ENCODE results near the gene BMPER.

Gene BMPER

DNA sequence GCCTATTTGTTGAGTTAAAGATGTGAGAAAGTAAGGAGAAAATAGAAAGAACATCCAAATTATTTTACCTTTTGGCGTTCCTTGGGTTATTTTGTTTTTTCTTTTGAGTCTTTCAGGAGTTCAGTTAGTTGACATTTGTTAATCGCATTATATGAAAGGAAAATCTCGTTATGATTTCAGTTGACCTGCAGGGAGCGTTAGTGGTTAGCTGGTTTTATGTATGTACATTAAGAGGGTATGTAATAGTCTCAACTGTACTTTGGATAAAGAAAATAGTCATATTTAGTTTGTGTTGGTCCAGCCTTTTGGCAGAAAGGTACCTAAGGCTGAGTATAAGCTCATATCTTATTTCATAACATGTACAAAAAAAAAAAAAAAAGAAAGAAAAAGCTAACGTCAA is 4.0 kb downstream of the BMPER start:
- TF ChIP-seq POLR2AphosphoS5 (IDR thresholded peaks at IDR 0.05; ENCODE audit: low read depth, low read length), result no peak
- TF ChIP-seq, protein P1, sequence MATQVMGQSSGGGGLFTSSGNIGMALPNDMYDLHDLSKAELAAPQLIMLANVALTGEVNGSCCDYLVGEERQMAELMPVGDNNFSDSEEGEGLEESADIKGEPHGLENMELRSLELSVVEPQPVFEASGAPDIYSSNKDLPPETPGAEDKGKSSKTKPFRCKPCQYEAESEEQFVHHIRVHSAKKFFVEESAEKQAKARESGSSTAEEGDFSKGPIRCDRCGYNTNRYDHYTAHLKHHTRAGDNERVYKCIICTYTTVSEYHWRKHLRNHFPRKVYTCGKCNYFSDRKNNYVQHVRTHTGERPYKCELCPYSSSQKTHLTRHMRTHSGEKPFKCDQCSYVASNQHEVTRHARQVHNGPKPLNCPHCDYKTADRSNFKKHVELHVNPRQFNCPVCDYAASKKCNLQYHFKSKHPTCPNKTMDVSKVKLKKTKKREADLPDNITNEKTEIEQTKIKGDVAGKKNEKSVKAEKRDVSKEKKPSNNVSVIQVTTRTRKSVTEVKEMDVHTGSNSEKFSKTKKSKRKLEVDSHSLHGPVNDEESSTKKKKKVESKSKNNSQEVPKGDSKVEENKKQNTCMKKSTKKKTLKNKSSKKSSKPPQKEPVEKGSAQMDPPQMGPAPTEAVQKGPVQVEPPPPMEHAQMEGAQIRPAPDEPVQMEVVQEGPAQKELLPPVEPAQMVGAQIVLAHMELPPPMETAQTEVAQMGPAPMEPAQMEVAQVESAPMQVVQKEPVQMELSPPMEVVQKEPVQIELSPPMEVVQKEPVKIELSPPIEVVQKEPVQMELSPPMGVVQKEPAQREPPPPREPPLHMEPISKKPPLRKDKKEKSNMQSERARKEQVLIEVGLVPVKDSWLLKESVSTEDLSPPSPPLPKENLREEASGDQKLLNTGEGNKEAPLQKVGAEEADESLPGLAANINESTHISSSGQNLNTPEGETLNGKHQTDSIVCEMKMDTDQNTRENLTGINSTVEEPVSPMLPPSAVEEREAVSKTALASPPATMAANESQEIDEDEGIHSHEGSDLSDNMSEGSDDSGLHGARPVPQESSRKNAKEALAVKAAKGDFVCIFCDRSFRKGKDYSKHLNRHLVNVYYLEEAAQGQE (IDR thresholded peaks at IDR 0.05; ENCODE audit: insufficient read depth in 1 of 2, low read depth in 2 of 2, low read length in 2 of 2), result no peak
- TF ChIP-seq SIN3A (IDR thresholded peaks at IDR 0.05; ENCODE audit: borderline replicate concordance, insufficient read depth, low read length), result no peak
- TF ChIP-seq FOXP2 (optimal IDR thresholded peaks at IDR 0.05; ENCODE audit: borderline replicate concordance, extremely low read depth, extremely low read length, insufficient read depth), result no peak
- TF ChIP-seq TAF1 (IDR thresholded peaks at IDR 0.05; ENCODE audit: borderline replicate concordance, insufficient read depth, low read length), result no peak

- TF ChIP-seq, protein P1 (IDR thresholded peaks at IDR 0.05; ENCODE audit: insufficient read depth in 1 of 2, low read depth in 2 of 2, low read length in 2 of 2), result no peak
- TF ChIP-seq POLR2AphosphoS5 (IDR thresholded peaks at IDR 0.05; ENCODE audit: low read depth, low read length) (no peak), FOXP2 (optimal IDR thresholded peaks at IDR 0.05; ENCODE audit: borderline replicate concordance, extremely low read depth, extremely low read length, insufficient read depth) (no peak), SIN3A (IDR thresholded peaks at IDR 0.05; ENCODE audit: borderline replicate concordance, insufficient read depth, low read length) (no peak), TAF1 (IDR thresholded peaks at IDR 0.05; ENCODE audit: borderline replicate concordance, insufficient read depth, low read length) (no peak)
Measured at GRCh38 chr7:33909755-33910154, 4.4 kb downstream of the BMPER start.

GRCh38 chr7:33910756-33911155 is 5.4 kb downstream of the BMPER start:
- no peak for TF ChIP-seq POLR2AphosphoS5 (IDR thresholded peaks at IDR 0.05; ENCODE audit: low read depth, low read length)
- TF ChIP-seq, protein P1 (IDR thresholded peaks at IDR 0.05; ENCODE audit: insufficient read depth in 1 of 2, low read depth in 2 of 2, low read length in 2 of 2), result no peak
- TF ChIP-seq TAF1 (IDR thresholded peaks at IDR 0.05; ENCODE audit: borderline replicate concordance, insufficient read depth, low read length), result no peak
- TF ChIP-seq SIN3A (IDR thresholded peaks at IDR 0.05; ENCODE audit: borderline replicate concordance, insufficient read depth, low read length), result no peak
- no peak for TF ChIP-seq FOXP2 (optimal IDR thresholded peaks at IDR 0.05; ENCODE audit: borderline replicate concordance, extremely low read depth, extremely low read length, insufficient read depth)

- TF ChIP-seq, protein P1 (IDR thresholded peaks at IDR 0.05; ENCODE audit: insufficient read depth in 1 of 2, low read depth in 2 of 2, low read length in 2 of 2), result no peak
- TF ChIP-seq FOXP2 (optimal IDR thresholded peaks at IDR 0.05; ENCODE audit: borderline replicate concordance, extremely low read depth, extremely low read length, insufficient read depth), result no peak
- no peak for TF ChIP-seq SIN3A (IDR thresholded peaks at IDR 0.05; ENCODE audit: borderline replicate concordance, insufficient read depth, low read length)
- TF ChIP-seq POLR2AphosphoS5 (IDR thresholded peaks at IDR 0.05; ENCODE audit: low read depth, low read length), result no peak
- no peak for TF ChIP-seq TAF1 (IDR thresholded peaks at IDR 0.05; ENCODE audit: borderline replicate concordance, insufficient read depth, low read length)
Measured at GRCh38 chr7:33916357-33917081, 11.2 kb downstream of the BMPER start.
